Urinary bladder (tissue), 4 donors: ENCODE results near the gene ARSB. TPM values are rescaled to one million over a fixed set of nuclear protein-coding genes. Genes with fewer than 3 reads are reported as not detected.
"Not testable (repeated sequence)": the region's sequence is repeated elsewhere in the genome, so short reads cannot be mapped to it uniquely, and the experiment has no call there.

Experiments used
- DNase-seq: peaks from one replicate; pipeline ENCODE4 v3.0.0-alpha.2; 2015; ENCODE audit errors: extremely low spot score
- H3K27ac ChIP-seq: one replicate; pipeline ENCODE4 v1.5.1; 2013; ENCODE audit warnings: low read depth, mild to moderate bottlenecking, moderate library complexity
- H3K36me3 ChIP-seq: one replicate; pipeline ENCODE4 v1.6.1; 2013; ENCODE audit warnings: mild to moderate bottlenecking, moderate library complexity; ENCODE audit not compliant: insufficient read depth
- H3K4me1 ChIP-seq: one replicate; pipeline ENCODE4 v1.6.1; 2013; ENCODE audit warnings: mild to moderate bottlenecking, moderate library complexity; ENCODE audit not compliant: insufficient read depth
- H3K4me3 ChIP-seq: one replicate; pipeline ENCODE4 v1.5.1; 2013; ENCODE audit warnings: low read depth, low read length
- WGBS: extraction: QIAGEN DNeasy Blood & Tissue Kit; methylation state at CpG from one replicate; pipeline ENCODE4 v1.1.7; 2013; 5-methylcytosine and 5-hydroxymethylcytosine counted together
- polyA plus RNA-seq: library from polyadenylated mRNA; stranded (reverse); fragments of 200-250 nt; gene quantifications from one replicate; pipeline ENCODE4 v1.2.3, GENCODE V29; 2013
- total RNA-seq: library from RNA; depleted of rRNA; stranded (reverse); fragments of >200 nt; gene quantifications from one replicate; pipeline ENCODE4 v1.2.3, GENCODE V29; 2014
- donor health status: healthy with polysubstance abuse.
- donor health status: healthy.

Gene ARSB
- total and polyA plus RNA-seq, 2 donors, result 7.6 to 27.0 TPM

GRCh38 chr5:78765756-78766411 lies 219.2 kb downstream of the ARSB start:
- Histone ChIP-seq H3K36me3 (no peaks in the 10 kb centered on the region), H3K27ac (no peak overlapping the region), H3K4me3 (no peak overlapping the region), H3K4me1 (no peaks in the 10 kb centered on the region)
- no peak for DNase-seq
- 23% methylated on average over 7 of the region's 7 CpGs for WGBS

GRCh38 chr5:78765116-78765515 lies 220.0 kb downstream of the ARSB start:
- no peak overlapping the region for H3K27ac ChIP-seq
- DNase-seq, result no peak
- H3K4me3 ChIP-seq, result no peak overlapping the region
- 84% methylated on average over 5 of the region's 5 CpGs for WGBS
- no peaks in the 10 kb centered on the region for H3K4me1 ChIP-seq
- H3K36me3 ChIP-seq, result no peaks in the 10 kb centered on the region

GRCh38 chr5:78763659-78764189 lies 221.4 kb downstream of the ARSB start:
- no peak overlapping the region for H3K27ac ChIP-seq
- no peaks in the 10 kb centered on the region for H3K4me1 ChIP-seq
- WGBS, result 80% methylated on average over 6 of the region's 6 CpGs
- H3K36me3 ChIP-seq, result no peaks in the 10 kb centered on the region
- H3K4me3 ChIP-seq, result no peak overlapping the region
- DNase-seq, result no peak

GRCh38 chr5:78762743-78763142 lies 222.4 kb downstream of the ARSB start:
- not testable (repeated sequence) for H3K4me1 ChIP-seq, DNase-seq, H3K4me3 ChIP-seq, H3K36me3 ChIP-seq, H3K27ac ChIP-seq
- WGBS, result 95% methylated on average over 5 of the region's 5 CpGs

- Histone ChIP-seq H3K4me1 (no peaks in the 10 kb centered on the region), H3K4me3 (no peak overlapping the region), H3K27ac (no peak overlapping the region), H3K36me3 (no peaks in the 10 kb centered on the region)
- 92% methylated on average over 6 of the region's 6 CpGs for WGBS
- no peak for DNase-seq
These were observed 223.3 kb downstream of the ARSB start for GRCh38 chr5:78761840-78762239.

- no peak for DNase-seq
- Histone ChIP-seq H3K27ac (no peak overlapping the region), H3K36me3 (no peaks in the 10 kb centered on the region), H3K4me3 (no peak overlapping the region), H3K4me1 (peaks cover 1% of the 10 kb centered on the region)
These were observed 224.3 kb downstream of the ARSB start for GRCh38 chr5:78760770-78761169.

- H3K36me3 ChIP-seq, result no peaks in the 10 kb centered on the region
- H3K4me3 ChIP-seq, result no peak overlapping the region
- no peak for DNase-seq
- H3K4me1 ChIP-seq, result peaks cover 2% of the 10 kb centered on the region
- no peak overlapping the region for H3K27ac ChIP-seq
- WGBS, result 95% methylated on average over 3 of the region's 3 CpGs
These were observed 224.7 kb downstream of the ARSB start for GRCh38 chr5:78760366-78760765.

- H3K4me1 ChIP-seq, result peaks cover 2% of the 10 kb centered on the region
- no peak overlapping the region for H3K4me3 ChIP-seq
- DNase-seq, result no peak
- no peak overlapping the region for H3K27ac ChIP-seq
- H3K36me3 ChIP-seq, result no peaks in the 10 kb centered on the region
- WGBS, result 64% methylated on average over 2 of the region's 2 CpGs
These were observed 226.8 kb downstream of the ARSB start for GRCh38 chr5:78758169-78758839.

GRCh38 chr5:78757269-78758053 lies 227.6 kb downstream of the ARSB start:
- no peak for DNase-seq
- Histone ChIP-seq H3K27ac (no peak overlapping the region), H3K4me1 (peaks cover 2% of the 10 kb centered on the region), H3K36me3 (no peaks in the 10 kb centered on the region), H3K4me3 (no peak overlapping the region)
- 67% methylated on average over 7 of the region's 7 CpGs for WGBS

- no peak overlapping the region for H3K4me3 ChIP-seq
- H3K4me1 ChIP-seq, result peaks cover 2% of the 10 kb centered on the region
- H3K36me3 ChIP-seq, result no peaks in the 10 kb centered on the region
- H3K27ac ChIP-seq, result no peak overlapping the region
- DNase-seq, result no peak
- WGBS, result 46% methylated on average over 3 of the region's 3 CpGs
These were observed 228.3 kb downstream of the ARSB start for GRCh38 chr5:78756858-78757257.

- no peak for DNase-seq
- H3K4me1 ChIP-seq, result peaks cover 2% of the 10 kb centered on the region
- WGBS, result 73% methylated on average over 2 of the region's 2 CpGs
These were observed 229.2 kb downstream of the ARSB start for GRCh38 chr5:78755822-78756429.

GRCh38 chr5:78754655-78755054 lies 230.5 kb downstream of the ARSB start:
- peaks cover 2% of the 10 kb centered on the region for H3K4me1 ChIP-seq
- WGBS, result 33% methylated on average over 2 of the region's 2 CpGs
- no peak for DNase-seq
- no peak overlapping the region for H3K4me3 ChIP-seq
- H3K36me3 ChIP-seq, result no peaks in the 10 kb centered on the region
- H3K27ac ChIP-seq, result no peak overlapping the region

More at GRCh38 chr5:78755822-78756429, 229.2 kb downstream of the ARSB start:
- Histone ChIP-seq H3K4me3 (no peak overlapping the region), H3K27ac (no peak overlapping the region), H3K36me3 (no peaks in the 10 kb centered on the region)

- Histone ChIP-seq H3K27ac (no peak overlapping the region), H3K4me1 (peaks cover 2% of the 10 kb centered on the region), H3K36me3 (no peaks in the 10 kb centered on the region), H3K4me3 (no peak overlapping the region)
- no peak for DNase-seq
- 82% methylated on average over 4 of the region's 4 CpGs for WGBS
These were observed 232.0 kb downstream of the ARSB start for GRCh38 chr5:78753093-78753531.
